NCI-H2196 (cell line): Measurements from ENCODE around the gene HS3ST3B1.

Experiments used
- DNase-seq: peaks from one replicate; lab custom pipeline; 2025; ENCODE audit not compliant: unreplicated experiment; lab: John Stamatoyannopoulos, UW

HS3ST3B1 gene

GRCh38 chr17:14352136-14352535, 51.3 kb downstream of the HS3ST3B1 start:
- no peak for DNase-seq

DNA sequence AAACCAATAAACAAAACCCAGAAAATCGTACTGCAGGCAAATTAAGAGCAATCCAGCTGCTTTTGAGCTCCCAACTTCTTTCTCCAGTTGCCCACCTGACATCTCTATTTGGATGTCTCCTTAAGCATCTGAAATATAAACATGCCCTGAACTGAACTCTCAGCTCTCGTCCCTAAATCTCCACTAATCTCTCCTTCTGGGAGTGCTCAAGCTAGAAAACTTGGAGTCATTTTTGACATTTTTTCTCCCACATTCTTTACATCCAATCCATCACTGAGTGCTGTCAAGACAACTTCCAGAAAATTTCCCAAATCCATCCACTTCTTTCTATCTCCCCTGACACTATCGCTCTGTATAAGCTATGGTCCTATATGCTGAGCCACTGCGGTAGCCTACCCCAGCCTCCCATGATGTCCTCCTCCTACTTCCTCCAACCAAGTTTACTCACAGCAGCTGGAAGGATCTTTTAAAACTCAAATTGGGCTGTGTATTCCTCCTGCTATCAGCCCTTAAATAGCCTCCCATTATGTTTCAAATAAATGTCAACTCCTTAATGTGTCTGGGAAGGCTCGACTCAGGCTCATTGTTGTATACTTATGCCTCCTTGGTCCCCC, 53.1 kb downstream of the HS3ST3B1 start:
- no peak for DNase-seq

DNA sequence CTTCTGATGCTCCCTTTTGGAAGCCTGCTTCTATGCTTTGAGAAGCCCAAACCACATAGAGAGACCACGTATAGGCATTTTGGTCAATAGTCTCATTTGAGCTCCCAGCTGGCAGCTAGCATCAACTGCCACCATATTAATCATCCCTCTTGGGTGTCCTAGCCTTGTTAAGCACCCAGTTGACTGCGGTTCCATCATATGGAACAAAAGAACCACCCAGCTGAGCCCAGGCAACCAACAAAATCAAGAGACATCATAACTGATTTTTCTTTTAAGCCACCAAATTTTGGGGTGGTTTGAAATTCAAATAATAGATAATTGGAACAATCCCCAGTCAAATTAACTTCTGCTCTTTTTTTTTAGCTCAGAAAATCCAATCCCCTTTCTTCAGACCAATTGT, 53.9 kb downstream of the HS3ST3B1 start:
- DNase-seq = no peak

DNA sequence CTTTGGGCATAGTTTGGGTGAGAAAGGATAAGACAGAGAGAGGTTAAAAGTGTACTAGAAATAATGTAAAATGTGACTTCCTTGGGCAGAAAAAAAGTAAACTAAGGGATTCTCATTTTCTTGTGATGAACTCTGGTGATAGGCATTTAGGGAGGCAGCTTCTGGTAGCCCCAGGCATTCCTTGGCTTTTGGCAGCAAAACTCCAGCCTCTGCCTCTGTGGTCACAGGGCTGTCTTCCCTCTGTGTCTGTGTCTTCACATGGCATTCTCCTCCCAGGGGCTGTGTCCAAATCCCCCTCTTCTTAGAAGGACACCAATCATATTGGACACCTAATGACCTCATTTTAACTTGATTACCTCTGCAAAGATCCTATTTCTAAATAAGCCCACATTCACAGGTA, 54.7 kb downstream of the HS3ST3B1 start:
- no peak for DNase-seq

- DNase-seq = no peak
Measured at GRCh38 chr17:14359163-14360020, 58.5 kb downstream of the HS3ST3B1 start.

DNA sequence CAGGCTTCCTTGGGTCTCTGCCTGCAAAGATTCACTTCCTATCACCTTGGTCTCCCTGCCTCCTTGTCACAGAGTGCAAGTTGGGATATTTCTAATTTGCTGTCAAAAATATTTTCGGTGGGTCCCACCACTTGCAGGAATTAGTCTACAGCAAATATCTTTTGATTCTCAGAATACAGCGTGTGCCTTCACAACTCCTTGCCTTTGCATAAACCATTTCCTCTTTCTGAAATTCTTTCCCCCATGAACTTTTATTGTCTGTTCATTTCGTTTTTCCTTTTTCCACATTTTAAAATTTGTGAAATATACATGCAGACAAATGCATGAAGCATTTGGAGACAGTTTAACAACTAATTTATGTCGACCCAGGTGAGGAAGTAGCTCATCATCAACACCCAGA, 60.0 kb downstream of the HS3ST3B1 start:
- DNase-seq = no peak

GRCh38 chr17:14361470-14361869, 60.6 kb downstream of the HS3ST3B1 start:
- DNase-seq = no peak

GRCh38 chr17:14361945-14362508, 61.1 kb downstream of the HS3ST3B1 start:
- DNase-seq = no peak

GRCh38 chr17:14366199-14366598, 65.3 kb downstream of the HS3ST3B1 start:
- DNase-seq = no peak

DNA sequence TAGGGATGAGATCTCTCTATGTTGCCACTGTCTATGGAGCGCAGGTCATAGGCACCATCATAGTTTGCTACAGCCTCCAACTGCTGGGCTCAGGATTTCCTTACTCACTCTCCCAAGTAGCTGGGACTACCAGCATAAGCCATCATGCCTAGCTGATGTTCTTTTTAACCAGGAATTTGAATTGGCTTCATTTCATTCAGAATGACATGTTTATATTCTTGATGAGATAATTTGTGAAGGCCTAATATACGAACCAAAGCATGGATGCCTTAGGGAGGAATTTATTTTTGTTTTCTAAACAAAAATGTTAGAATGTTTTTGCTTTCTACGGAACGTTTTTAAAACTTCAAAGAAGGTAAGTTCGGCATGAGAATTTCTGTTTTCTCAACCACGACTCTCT, 71.6 kb downstream of the HS3ST3B1 start:
- DNase-seq = no peak

DNA sequence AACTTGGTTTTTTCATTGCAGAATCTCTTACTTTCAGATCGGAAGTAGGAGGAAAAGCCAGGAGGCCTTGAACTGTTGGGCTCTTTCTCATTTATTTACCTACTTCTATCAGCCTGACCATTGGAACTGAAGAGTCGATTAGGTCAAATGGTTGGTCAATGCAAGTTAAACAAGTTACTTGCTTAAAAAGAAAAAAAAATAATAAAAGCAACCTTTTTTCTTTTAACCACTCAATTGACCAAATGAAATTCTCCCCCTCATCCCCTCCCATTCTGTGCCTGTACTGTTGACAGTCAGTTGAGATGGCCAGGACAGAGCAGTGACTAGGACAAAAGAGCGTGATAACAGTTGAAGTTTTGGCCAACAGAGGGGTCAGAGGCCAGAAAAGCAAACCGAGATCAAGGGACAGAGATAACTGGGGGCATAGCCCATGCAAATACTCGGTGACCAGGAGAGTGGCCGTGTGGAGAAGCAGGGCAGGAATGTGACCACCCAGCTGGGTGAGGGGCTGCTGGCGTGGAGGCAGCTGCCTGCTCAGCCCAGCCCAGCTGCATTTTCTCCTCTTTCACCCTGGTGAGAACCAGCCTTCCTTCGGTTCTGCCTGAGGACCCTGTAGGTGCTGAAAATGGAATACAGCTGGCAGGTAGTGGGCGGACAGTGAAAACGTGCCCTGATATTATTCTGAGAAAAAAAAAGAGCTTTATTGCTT, 72.2 kb downstream of the HS3ST3B1 start:
- DNase-seq = no peak

DNA sequence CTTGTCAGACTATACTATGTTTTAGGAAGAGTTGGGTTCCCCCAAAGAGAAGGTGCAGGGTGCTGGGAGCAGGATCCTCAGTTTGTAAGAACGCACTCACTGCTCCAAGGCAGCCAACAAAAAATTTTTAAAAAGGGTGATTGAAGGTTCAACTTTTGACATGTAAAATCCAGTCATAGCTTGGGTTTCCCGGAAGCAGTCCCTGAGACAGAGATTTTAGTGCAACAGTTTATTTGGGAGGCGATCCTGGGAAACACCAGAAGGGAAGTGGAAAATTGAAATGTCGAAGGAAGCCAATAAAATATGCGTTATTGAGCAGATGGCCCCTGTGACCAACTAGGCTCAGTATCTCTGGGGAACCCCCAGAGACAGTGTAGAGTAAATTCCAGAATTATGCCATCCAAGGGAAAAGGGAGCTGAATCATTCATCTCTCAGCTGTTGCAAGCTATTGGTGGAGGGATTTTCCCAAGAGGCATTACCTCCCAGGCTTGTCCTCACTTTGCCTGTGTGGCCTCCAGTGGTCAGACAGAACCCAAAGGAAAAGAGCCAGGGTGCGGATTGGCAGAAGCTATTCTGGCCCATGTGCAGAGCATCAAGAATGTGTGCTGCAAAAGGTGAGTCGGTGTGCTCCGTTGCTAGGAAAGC, 72.9 kb downstream of the HS3ST3B1 start:
- no peak for DNase-seq

DNA sequence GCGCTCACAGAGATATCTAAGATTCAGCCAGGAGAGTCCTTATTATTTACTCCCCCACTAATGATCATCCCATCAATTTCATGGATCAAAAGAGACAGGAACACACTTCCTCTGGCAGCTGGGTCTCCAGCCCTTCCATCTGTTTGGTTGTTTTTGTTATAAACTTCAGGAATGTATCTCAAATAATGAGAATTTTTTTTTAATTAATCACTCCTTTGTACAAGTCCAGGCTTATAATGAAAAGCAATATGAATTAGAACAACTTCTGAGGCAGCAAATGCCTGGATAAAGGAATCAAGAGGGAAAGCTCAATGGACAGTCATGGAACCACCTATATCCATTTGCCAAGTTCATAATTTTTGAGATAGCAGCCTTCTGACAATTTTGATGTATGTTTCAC, 73.4 kb downstream of the HS3ST3B1 start:
- DNase-seq = no peak

DNA sequence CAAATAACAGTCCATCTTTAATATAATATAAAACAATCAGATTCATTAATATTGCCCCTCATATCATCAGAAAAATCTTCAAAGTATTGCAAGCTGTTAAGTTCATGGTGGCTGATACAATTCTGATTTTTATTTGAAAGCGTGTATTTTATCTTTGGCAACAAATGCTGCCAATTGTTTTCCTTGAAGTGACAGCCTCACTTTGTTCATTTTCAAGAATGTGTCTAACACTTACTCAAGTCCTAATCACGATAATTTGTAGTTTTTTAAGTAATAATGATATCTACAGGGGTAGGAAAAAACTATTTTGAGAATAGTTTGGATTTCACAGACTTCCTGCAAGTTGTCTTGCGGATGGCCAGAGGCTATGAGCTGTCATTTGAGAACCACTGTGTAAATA, 75.8 kb downstream of the HS3ST3B1 start:
- no peak for DNase-seq

DNA sequence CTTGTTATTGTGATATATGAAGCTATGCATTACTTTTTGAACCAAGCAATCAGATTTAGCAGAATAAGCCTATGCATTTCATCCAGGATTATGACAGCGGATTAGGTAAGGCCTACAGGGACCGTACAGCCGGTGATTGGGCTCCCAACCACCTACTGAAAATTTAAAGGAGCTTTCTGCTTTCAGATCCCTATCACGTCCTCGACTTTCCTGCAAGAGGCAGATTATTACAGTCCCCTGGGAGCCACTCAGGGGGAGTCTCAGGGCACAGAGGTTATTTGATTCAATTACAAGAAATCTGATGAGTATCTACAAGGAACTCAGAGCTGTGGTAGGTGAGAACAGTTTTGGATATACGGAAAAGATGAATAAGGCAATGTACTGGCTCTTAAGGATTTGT, 80.7 kb downstream of the HS3ST3B1 start:
- DNase-seq = no peak

GRCh38 chr17:14387036-14387435, 86.2 kb downstream of the HS3ST3B1 start:
- DNase-seq = no peak

- no peak for DNase-seq
Measured at GRCh38 chr17:14389681-14390080, 88.8 kb downstream of the HS3ST3B1 start.

DNA sequence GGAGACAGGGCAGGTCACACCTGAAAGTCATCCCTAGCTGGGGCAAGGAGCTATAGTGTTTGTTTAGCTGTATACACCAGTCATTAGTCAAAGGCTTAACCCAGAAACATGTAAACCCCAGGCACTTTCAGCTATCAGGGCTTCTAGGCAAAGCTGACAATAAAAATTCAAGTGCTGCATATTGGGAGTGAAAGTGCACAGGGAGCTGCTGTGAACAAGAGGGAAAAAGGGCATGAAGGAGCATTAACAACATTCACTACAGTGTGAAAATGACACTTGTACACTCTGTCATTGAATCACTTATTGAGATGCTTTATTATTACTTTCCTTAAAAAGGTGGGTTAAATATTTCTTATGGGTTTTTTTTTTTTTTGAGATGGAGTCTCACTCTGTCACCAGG, 92.8 kb downstream of the HS3ST3B1 start:
- DNase-seq = no peak

GRCh38 chr17:14395255-14395654, 94.4 kb downstream of the HS3ST3B1 start:
- DNase-seq = no peak

GRCh38 chr17:14396547-14396946, 95.7 kb downstream of the HS3ST3B1 start:
- DNase-seq = no peak

DNA sequence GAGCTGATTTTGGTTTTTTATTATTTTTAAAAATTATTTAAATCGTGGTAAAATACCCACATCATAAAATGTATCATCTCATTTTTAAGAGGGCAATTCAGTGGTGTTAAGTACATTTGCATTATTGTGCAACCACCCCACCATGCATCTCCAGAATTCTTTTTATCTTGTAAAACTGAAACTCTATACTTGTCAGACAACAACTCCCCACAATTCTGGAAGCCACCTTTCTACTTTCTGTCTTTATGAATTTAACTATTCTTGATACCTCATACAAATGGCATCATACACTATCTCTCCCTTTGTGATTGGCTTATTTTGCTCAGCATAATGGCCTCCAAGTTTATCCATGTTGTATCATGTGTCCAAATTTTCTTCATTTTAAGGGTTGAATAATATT, 97.9 kb downstream of the HS3ST3B1 start:
- no peak for DNase-seq
